Activated CD4-positive, alpha-beta memory T cell treated with anti-CD3 and anti-CD28 coated beads for 36 hours (primary cell): ENCODE measurements around the gene MYLK2. TPM values are rescaled to one million over a fixed set of nuclear protein-coding genes. Genes with fewer than 3 reads are reported as not detected.

Source experiments
- CTCF ChIA-PET: fragments of 350-600 bp; sonication (Branson Sonifier 250); formaldehyde crosslinking; loops from one replicate; lab custom pipeline; 2021; ENCODE audit warnings: antibody characterized with exemption, inconsistent platforms; lab: Charles Lee
- POLR2A ChIA-PET: fragments of 350-600 bp; sonication (Branson Sonifier 250); formaldehyde crosslinking; loops from one replicate; lab custom pipeline; 2021; ENCODE audit warnings: antibody characterized with exemption; lab: Charles Lee
- DNase-seq: peaks from one replicate; pipeline ENCODE4 v3.0.0-alpha.2; 2020
- H3K27ac Mint-ChIP-seq: one replicate; pipeline ENCODE4 v1.8.0; 2021; ENCODE audit warnings: mixed read lengths
- H3K27me3 Mint-ChIP-seq: one replicate; pipeline ENCODE4 v1.8.0; 2021; ENCODE audit warnings: mixed read lengths
- H3K36me3 Mint-ChIP-seq: one replicate; pipeline ENCODE4 v1.8.0; 2021; ENCODE audit warnings: mixed read lengths
- H3K4me1 Mint-ChIP-seq: one replicate; pipeline ENCODE4 v1.8.0; 2021; ENCODE audit warnings: low read depth, mixed read lengths
- H3K4me3 Mint-ChIP-seq: one replicate; pipeline ENCODE4 v1.8.0; 2021; ENCODE audit warnings: mild to moderate bottlenecking, mixed read lengths
- H3K9me3 Mint-ChIP-seq: one replicate; pipeline ENCODE4 v1.8.0; 2021; ENCODE audit warnings: mixed read lengths
- intact Hi-C: fragments of 100-400 bp; cut with micrococcal nuclease; formaldehyde crosslinking; loops from one replicate; pipeline ENCODE4 v1.15.1; 2023
- total RNA-seq, 2 experiments: library from RNA; stranded (reverse); gene quantifications; one replicate each; pipeline ENCODE4 v1.2.3, GENCODE V29; 2021

The MYLK2 gene
- under 1 TPM; 0.27 to 0.43 TPM for total RNA-seq

DNA sequence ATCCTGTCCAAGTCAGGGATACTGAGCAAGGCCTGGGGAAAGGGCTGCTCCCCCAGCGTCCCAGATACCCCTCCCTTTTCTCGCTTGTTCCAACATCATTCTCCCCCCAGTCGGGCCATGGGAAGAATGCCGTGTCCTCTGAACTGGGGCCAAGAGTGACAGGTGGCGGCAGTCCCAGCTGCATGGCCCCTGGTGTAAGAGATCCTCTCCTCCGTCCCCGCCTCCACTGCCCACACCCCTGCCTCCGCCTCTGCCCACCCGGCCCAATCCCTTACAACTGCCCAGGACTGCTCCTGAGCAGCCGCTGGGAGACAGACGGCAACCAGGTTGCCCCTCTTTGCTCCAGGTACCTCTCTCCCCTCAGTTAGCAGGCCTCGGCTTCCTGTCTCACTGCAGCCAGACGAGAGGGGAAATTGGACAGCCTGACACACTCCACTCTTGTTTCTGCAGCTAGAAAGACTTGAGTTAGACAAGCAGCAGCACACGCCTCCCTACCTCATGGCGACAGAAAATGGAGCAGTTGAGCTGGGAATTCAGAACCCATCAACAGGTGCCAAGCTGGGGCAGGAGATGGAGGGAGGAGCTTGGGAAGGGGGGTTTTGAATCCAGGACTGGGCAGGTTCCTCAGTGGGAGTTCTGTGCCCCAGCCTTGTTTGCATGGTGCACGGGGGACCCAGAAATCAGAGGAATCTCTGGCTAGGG lies at the start of gene MYLK2:
TSS of gene MYLK2 (plus strand) at position 274 of the 702 bp plus-strand sequence. CDS start at position 499, 225 bp downstream.
- no peaks in the 10 kb centered on the region for H3K9me3 Mint-ChIP-seq
- no peak within 1 kb of the TSS for H3K4me3 Mint-ChIP-seq
- CTCF ChIA-PET: interaction anchor here (1.0 to 2.2 kb wide), 3 partner anchors 27 to 33 kb away, joined by 4 to 8 read pairs (median 5); no protein-coding TSS in a partner anchor
- no peaks in the 10 kb centered on the region for H3K36me3 Mint-ChIP-seq
- POLR2A ChIA-PET: no interaction called here
- no peak for DNase-seq
- intact Hi-C loops: no loop called here
- H3K27me3 Mint-ChIP-seq: no peaks in the 10 kb centered on the region
- H3K4me1 Mint-ChIP-seq: peaks cover 5% of the 10 kb centered on the region
- no peak within 1 kb of the TSS for H3K27ac Mint-ChIP-seq

DNA sequence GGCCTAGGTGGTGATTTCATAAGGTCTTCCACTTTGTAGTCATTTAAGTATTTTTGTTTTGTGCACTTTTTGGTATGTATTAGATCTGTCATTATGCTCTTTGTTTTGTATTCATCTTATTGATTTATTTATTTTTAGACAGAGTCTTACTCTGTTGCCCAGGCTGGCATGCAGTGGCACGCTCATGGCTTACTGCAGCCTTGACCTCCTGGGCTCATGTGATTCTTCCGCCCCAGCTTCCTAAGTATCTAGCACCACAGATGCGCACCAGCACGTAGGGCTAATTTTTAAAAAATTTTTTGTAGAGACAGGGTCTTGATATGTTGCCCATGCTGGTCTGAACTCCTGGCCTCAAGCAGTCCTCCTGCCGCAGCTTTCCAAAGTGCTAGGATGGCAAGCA lies 49.5 kb upstream of the MYLK2 start:
- no peak for DNase-seq
- no peak overlapping the region for H3K27ac Mint-ChIP-seq
- H3K36me3 Mint-ChIP-seq: peaks cover 57% of the 10 kb centered on the region
- ChIA-PET POLR2A (no interaction called here), CTCF (interaction anchor here (0.6 kb wide), 1 partner anchor 16 kb away, joined by 3 read pairs; no protein-coding TSS in a partner anchor)
- peaks cover 11% of the 10 kb centered on the region for H3K4me1 Mint-ChIP-seq
- no peaks in the 10 kb centered on the region for H3K27me3 Mint-ChIP-seq
- H3K4me3 Mint-ChIP-seq: no peak overlapping the region
- H3K9me3 Mint-ChIP-seq: no peaks in the 10 kb centered on the region
- intact Hi-C loops: no loop called here

DNA sequence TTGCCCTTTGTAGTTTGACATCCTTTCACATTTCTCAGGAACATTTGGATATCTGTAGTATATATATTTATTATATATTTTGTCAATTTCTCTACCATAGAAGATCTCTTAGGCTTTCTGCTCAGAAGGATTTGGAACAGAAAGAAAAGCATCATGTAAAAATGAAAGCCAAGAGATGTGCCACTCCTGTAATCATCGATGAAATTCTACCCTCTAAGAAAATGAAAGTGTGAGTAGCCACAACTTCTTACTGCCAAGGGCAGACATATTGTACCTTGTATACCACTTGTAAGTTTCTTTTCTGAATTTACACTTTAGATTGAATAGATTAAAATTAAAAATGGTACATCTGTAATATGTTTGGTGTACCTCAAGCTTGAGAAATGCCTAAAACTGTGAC lies 48.9 kb upstream of the MYLK2 start:
- DNase-seq: no peak
- Mint-ChIP-seq H3K36me3 (peaks cover 58% of the 10 kb centered on the region), H3K27me3 (no peaks in the 10 kb centered on the region), H3K4me3 (no peak overlapping the region), H3K4me1 (peaks cover 11% of the 10 kb centered on the region), H3K27ac (no peak overlapping the region), H3K9me3 (no peaks in the 10 kb centered on the region)
- POLR2A ChIA-PET: no interaction called here
- intact Hi-C loops: no loop called here
- CTCF ChIA-PET: interaction anchor here (0.6 kb wide), 1 partner anchor 16 kb away, joined by 3 read pairs; no protein-coding TSS in a partner anchor

DNA sequence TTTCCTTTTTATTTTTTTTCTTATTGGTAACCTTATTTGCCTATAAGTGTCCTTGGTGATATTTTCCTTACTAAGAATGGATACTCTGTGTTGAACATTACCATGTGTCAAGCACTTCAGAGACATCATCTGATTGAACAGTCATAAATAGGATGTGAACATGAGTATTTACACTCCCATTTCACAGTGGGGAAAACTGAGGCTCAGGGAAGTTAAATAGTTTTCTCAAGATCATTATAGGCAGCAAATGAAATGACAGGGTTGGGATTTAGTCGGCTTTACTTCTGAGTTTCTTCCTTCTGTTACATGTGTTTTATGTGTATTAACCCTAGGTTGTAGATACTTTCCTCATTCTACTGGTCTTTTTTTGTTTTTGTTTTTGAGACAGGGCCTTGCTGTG lies 44.7 kb upstream of the MYLK2 start:
- Mint-ChIP-seq H3K36me3 (peaks cover 69% of the 10 kb centered on the region), H3K27me3 (no peaks in the 10 kb centered on the region), H3K4me3 (no peak overlapping the region), H3K27ac (no peak overlapping the region), H3K9me3 (no peaks in the 10 kb centered on the region), H3K4me1 (peaks cover 11% of the 10 kb centered on the region)
- ChIA-PET POLR2A (no interaction called here), CTCF (no interaction called here)
- intact Hi-C loops: no loop called here
- no peak for DNase-seq

DNA sequence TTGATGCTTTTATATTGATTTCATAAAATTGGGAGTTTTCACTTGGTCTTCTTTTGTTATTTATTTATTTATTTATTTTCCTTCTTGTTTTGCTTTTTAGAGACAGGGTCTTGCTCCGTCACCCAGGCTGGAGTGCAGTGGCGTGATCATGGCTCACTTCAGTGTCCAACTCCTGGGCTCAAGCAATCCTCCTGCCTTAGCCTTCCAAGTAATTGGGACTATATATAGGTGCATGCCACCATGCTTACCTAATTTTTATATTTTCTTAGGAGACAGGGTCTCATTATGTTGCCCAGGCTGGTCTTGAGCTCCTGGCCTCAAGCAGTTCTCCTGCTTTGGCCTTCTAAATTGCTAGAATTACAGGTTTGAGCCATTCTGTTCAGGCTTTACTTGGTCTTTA lies 38.3 kb upstream of the MYLK2 start:
- POLR2A ChIA-PET: interaction anchor here (0.6 kb wide), 1 partner anchor 23 kb away, joined by 3 read pairs; no protein-coding TSS in a partner anchor

DNA sequence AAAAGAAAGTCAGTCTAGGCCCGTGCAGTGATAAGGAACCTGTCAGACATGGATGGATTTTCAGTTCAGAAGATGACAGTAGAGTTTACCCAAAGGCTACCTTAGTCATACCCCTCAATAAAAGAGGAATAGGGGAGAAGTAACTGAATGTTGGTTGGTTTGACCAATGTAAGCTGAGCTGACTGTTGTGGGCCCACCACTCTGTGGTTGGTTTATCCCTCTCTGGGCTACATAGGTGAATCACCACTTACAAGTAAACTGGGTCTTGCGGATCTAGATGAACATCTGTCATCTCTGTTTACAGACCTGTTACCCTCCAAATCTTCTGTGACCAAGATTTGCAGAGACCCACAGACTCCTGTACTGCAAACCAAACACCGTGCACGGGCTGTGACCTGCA lies 37.2 kb upstream of the MYLK2 start:
- no peak for DNase-seq
- CTCF ChIA-PET: no interaction called here
- POLR2A ChIA-PET: no interaction called here
- Mint-ChIP-seq H3K36me3 (peaks cover 58% of the 10 kb centered on the region), H3K9me3 (no peaks in the 10 kb centered on the region), H3K27me3 (no peaks in the 10 kb centered on the region), H3K4me1 (no peaks in the 10 kb centered on the region), H3K27ac (no peak overlapping the region), H3K4me3 (no peak overlapping the region)
- intact Hi-C loops: no loop called here

More for the DNA sequence above, 38.3 kb upstream of the MYLK2 start:
- Mint-ChIP-seq H3K4me1 (no peaks in the 10 kb centered on the region), H3K27ac (no peak overlapping the region), H3K9me3 (no peaks in the 10 kb centered on the region), H3K4me3 (no peak overlapping the region), H3K36me3 (peaks cover 58% of the 10 kb centered on the region), H3K27me3 (no peaks in the 10 kb centered on the region)
- CTCF ChIA-PET: no interaction called here
- intact Hi-C loops: no loop called here
- DNase-seq: no peak

DNA sequence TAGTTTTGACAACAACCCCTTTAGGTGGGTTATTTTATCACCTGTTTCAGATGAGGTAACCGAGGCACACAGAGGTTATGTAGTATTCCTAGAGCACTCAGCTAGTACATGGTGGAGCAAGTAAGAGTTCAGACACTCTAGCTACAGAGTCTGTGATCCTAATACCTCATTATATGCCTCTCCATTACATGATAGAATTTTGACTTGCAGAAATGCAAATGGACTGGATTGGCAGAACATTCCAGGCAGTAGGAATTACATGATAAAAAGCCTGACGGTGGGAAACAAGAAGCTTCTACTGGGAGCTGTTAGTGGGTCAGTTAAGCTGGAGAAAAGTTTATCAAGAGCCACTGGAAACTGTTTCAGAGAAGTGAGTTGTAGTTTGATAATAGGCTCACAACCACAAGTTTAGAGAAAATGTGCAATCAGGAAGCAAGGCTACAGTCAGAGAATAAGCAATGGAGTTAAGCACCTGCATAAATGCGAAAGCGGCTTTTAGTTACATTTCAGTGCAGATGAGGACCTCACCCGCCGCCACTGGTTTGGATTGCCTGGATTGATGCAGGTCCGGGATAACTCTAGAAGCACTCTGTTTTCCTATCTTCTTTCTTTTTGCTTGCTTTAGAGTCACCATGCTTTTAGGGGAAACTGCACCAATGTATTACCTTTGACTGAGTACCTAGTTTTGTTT lies 34.7 kb upstream of the MYLK2 start:
- no peak for DNase-seq
- Mint-ChIP-seq H3K27ac (no peak overlapping the region), H3K4me1 (no peaks in the 10 kb centered on the region), H3K36me3 (peaks cover 52% of the 10 kb centered on the region), H3K4me3 (no peak overlapping the region), H3K27me3 (no peaks in the 10 kb centered on the region), H3K9me3 (no peaks in the 10 kb centered on the region)
- ChIA-PET POLR2A (no interaction called here), CTCF (interaction anchor here (1.2 kb wide), 1 partner anchor 68 kb away, joined by 3 read pairs; no protein-coding TSS in a partner anchor)
- intact Hi-C loops: no loop called here

DNA sequence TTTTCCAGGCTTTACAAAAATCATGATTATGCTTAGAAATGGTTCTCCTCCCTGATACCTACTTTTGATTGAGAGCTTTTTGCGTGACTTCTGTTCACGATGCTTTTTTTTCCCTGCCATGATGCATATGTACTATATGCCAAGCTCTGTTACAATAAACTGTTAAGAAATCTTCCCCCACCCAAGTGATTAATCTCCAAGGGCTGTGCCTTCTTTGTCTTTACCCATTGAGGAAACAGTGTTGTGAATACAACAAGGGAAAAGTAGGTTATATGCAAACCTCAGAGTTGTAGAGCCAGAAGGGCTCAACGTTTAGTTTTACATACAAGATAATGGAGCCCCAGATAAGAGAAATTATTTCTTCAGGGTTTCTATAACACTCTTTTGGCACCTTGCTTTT lies 34.1 kb upstream of the MYLK2 start:
- POLR2A ChIA-PET: no interaction called here
- no peaks in the 10 kb centered on the region for H3K27me3 Mint-ChIP-seq
- peaks cover 49% of the 10 kb centered on the region for H3K36me3 Mint-ChIP-seq
- no peak overlapping the region for H3K27ac Mint-ChIP-seq
- H3K9me3 Mint-ChIP-seq: no peaks in the 10 kb centered on the region
- DNase-seq: no peak
- intact Hi-C loops: no loop called here
- H3K4me3 Mint-ChIP-seq: no peak overlapping the region
- no peaks in the 10 kb centered on the region for H3K4me1 Mint-ChIP-seq
- CTCF ChIA-PET: no interaction called here

DNA sequence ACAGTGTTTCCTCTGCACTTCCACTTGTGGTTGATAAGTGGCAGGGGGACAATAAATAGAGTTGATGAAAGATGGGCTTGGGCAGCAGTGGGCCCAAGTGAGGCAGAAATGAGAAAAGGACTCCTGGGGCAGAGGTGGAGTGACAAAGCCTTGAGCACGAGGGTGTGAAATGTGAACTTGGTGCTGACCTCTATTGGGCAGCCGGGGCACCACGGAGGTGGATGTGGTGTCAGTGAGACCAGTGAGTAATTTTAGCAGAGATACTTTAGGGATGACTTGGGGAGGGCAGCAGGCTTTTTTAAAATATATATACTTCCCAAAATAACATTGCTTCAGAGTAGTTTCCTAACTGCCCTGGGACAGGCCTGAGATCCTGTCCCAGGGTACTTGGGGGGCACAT lies 30.6 kb upstream of the MYLK2 start:
- DNase-seq: peak; percentile 13
- Mint-ChIP-seq H3K4me3 (no peak overlapping the region), H3K36me3 (peaks cover 48% of the 10 kb centered on the region), H3K4me1 (no peaks in the 10 kb centered on the region), H3K9me3 (no peaks in the 10 kb centered on the region), H3K27me3 (no peaks in the 10 kb centered on the region), H3K27ac (no peak overlapping the region)
- ChIA-PET POLR2A (no interaction called here), CTCF (no interaction called here)
- intact Hi-C loops: no loop called here

DNA sequence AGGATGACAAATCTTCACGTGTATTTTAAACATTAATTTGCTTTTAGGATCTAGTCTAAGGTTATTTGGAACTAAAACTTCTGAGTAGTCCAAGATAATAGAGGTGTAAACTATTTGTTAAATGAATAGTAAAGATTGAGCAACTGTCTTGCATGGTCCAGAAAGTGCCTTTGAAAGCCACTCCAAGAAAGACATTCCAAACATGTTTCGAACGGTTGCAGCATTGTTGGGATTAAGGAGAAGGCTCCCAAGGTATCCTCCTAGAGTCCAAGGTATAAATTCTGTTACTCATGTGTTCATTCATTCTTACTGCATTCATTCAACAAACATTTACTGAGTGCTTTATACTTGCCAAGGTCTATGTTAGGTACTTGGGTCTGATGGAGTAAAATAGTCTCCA lies 28.8 kb upstream of the MYLK2 start:
- H3K4me1 Mint-ChIP-seq: no peaks in the 10 kb centered on the region
- DNase-seq: no peak
- CTCF ChIA-PET: interaction anchor here (0.7 kb wide), 1 partner anchor 67 kb away, joined by 3 read pairs; no protein-coding TSS in a partner anchor
- H3K4me3 Mint-ChIP-seq: no peak overlapping the region
- intact Hi-C loops: no loop called here
- POLR2A ChIA-PET: no interaction called here
- H3K9me3 Mint-ChIP-seq: no peaks in the 10 kb centered on the region
- no peaks in the 10 kb centered on the region for H3K27me3 Mint-ChIP-seq
- H3K27ac Mint-ChIP-seq: no peak overlapping the region
- H3K36me3 Mint-ChIP-seq: peaks cover 47% of the 10 kb centered on the region

DNA sequence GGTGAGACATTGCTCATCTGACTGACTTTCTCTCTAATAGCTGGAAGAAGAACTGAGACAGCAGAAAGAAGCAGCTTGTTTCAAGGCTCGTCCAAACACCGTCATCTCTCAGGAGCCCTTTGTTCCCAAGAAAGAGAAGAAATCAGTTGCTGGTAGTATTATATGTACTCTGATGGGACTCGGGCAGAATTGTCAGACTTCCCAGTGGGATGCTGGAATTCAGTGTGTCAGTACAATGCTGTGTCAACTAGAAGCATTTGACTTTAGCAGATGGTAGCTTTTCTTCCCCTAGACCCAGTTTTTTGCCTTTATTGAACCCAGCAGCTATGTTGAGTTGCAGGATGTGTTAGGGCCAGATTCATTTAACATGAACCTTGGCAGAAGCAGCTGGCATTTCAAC lies 21.8 kb upstream of the MYLK2 start:
- CTCF ChIA-PET: no interaction called here
- DNase-seq: no peak
- Mint-ChIP-seq H3K9me3 (no peaks in the 10 kb centered on the region), H3K36me3 (peaks cover 66% of the 10 kb centered on the region), H3K27me3 (no peaks in the 10 kb centered on the region), H3K4me1 (no peaks in the 10 kb centered on the region), H3K4me3 (no peak overlapping the region), H3K27ac (no peak overlapping the region)
- POLR2A ChIA-PET: no interaction called here
- intact Hi-C loops: no loop called here

DNA sequence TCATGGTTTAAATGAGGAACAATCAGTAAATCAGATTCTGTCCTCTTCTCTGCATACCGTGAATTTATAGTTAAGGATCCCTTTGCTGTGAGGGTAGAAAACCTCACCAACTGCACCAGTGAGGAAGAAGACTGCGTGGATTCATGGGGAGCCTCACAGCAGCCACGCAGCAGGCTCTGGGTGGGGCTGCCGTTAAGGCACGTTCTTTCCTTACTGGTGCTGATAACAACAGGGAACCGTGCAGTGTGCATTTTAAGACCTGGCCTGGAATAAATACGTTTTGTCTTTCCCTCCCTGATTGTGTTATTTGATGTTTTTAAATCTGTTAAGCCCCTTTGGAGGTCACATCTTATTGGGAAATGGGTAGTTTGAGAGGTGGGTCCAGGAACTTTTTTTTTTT lies 17.6 kb upstream of the MYLK2 start:
- ChIA-PET POLR2A (no interaction called here), CTCF (no interaction called here)
- Mint-ChIP-seq H3K36me3 (peaks cover 38% of the 10 kb centered on the region), H3K4me1 (peaks cover 13% of the 10 kb centered on the region), H3K27ac (no peak overlapping the region), H3K9me3 (no peaks in the 10 kb centered on the region), H3K4me3 (no peak overlapping the region), H3K27me3 (no peaks in the 10 kb centered on the region)
- intact Hi-C loops: no loop called here
- no peak for DNase-seq
